HG03520 (cell line): ENCODE results near the gene IL36RN.

Experiments used
- ATAC-seq: cut with Tn5 transposase; IDR thresholded peaks from one replicate; pipeline ENCODE4 v1.9.1; 2021; ENCODE audit warnings: mild to moderate bottlenecking, moderate library complexity; ENCODE audit not compliant: unreplicated experiment

Gene IL36RN

DNA sequence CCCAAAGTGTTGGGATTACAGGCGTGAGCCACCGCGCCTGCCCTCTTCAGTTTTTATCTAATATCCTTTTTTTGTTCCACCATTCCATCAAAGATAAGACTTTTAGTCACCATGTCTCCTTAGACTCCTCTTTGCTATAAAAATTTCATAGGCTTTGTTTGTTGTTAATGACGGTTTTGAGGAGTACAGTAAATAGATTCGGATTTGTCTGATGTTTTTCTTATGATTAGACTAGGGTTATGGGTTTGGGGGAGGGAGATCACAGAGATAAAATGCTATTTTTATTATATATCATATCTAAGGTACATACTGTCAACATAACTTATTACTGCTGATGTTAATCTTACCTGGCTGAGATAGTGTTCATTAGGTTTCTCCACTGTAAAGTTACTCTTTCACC, 12.5 kb upstream of the IL36RN start:
- no peak for ATAC-seq

DNA sequence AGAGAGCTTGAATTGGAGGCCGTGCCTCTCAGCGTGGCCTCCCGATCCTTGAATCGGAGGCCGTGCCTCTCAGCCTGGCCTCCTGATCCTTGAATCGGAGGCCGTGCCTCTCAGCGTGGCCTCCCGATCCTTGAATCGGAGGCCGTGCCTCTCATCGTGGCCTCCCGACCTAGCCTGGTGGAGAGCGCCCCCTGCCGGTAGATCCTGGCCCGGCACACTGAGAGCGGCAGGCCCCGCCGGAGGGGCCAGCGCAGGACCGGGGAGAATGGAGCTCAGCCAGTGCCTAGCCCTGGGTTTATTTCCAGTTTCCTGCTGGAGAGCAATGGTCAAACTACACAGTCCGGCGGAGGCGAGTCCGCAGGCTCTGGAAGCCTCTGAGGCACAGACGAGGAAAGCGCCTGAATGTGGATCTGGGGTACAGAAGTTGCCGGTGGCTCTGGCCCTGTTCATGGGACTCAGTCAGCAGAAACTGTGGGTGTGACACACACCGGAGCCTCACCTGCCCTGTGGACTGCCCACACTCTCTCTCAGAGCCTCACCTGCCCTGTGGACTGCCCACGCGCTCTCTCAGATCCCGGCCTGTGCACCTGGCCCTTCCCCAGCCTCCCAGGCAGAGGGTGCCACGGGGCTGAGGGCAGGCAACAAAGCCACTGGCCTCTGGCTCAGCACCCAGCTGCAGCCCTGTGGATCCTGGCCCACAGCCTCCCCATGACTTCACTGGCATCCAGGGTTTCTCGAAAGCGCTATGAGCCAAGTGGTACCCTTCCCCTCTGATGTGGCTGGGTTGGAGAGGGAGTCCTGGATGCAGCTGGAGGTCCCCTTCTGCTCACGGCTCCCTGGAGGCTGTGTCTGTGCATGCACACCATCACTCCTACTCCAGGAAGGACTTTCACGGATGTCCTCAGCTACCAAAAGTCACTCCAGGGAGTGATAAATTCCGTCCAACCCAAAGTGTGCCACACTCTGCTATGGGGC, 7.8 kb upstream of the IL36RN start:
- no peak for ATAC-seq

DNA sequence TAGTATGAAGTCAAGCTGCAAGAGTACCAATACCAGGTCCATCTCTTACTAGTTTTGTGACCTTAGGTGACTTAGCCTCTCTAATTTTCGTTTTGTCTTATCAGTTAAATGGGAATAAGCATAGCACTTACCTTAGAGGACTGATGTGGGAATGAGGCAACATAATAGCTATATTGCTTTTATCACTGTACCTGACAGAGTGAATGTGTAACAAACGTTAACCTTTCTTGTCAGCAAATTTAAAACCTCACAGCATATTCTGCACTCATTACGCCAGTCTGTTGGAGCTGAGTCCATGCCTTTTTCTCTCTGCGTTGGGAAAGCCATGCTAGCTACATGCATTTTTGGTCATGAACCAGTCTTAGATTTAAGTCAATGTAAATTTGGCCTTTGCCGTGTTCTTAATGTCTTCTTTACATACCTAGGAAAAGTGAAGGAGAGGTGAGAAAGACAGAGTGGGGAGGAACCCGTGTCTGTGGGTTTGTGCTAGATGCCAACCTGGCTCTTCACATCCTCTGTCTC, 6.5 kb upstream of the IL36RN start, which contains the start of gene IL36B:
Gene IL36B, minus strand, starts transcription at position 472 of the 522 bp plus-strand sequence.
- no peak for ATAC-seq

DNA sequence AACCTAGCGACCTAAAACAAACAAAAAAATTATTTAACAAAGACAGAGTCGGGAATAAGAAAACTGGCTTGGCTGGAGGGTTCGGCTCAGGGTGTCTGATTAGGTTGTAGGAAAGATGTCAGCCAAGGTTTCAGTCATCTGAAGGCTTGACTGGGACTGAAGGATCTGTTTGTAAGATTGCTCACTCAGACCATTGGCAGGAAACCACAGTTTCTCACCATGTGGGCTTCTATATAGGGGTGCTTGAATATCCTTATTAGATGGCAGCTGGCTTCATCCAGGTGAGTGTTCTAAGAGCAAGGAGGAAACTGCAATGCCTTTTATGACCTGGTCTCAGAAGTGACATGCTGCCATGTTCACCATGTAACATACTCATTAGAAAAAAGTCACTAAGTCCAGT, 5.3 kb upstream of the IL36RN start:
- no peak for ATAC-seq

DNA sequence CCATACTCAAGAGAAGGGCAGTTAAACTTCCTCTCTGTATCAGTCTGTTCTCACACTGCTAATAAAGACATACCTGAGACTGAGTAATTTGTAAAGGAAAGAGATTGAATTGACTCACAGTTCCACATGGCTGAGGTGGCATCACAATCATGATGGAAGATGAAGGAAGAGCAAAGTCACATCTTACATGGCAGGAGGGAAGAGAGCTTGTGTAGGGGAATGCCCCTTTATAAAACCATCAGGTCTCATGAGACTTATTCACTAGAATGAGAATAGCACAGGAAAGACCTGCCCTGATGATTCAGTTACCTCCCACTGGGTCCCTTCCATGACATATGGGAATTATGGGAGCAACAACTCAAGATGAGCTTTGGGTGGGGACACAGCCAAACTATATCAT, 4.9 kb upstream of the IL36RN start:
- ATAC-seq = no peak

DNA sequence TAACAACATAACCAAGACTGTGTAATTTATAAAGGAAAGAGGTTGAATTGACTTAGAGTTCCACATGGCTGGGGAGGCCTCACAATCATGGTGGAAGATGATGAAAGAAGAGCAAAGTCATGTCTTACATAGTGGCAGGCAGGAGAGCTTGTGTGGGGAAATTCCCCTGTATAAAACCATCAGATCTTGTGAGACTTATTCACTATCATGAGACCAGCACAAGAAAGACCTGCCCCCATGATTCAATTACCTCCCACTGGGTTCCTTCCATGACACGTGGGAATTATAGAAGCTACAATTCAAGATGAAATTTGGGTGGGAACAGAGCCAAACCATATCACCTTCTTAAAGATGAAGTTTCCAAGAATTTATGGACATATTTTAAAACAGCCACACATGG, 2.5 kb upstream of the IL36RN start:
- no peak for ATAC-seq

DNA sequence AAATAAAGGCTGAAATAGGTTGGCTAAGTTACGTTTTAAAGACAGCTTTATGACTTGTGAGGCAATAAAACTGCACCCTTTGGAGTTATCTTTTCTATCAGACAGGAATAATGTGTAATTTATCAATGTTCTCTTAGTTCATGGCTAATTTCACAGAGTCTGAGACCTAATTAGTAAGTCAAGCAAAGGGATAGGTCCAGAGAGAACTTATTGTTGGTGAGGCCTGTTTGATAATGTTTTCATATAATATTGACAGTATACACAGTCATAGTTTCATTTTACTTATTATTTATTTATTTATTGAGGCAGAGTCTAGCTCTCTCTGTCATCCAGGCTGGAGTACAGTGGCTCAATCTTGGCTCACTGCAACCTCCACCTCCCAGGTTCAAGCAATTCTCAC, 1.9 kb upstream of the IL36RN start:
- no peak for ATAC-seq

DNA sequence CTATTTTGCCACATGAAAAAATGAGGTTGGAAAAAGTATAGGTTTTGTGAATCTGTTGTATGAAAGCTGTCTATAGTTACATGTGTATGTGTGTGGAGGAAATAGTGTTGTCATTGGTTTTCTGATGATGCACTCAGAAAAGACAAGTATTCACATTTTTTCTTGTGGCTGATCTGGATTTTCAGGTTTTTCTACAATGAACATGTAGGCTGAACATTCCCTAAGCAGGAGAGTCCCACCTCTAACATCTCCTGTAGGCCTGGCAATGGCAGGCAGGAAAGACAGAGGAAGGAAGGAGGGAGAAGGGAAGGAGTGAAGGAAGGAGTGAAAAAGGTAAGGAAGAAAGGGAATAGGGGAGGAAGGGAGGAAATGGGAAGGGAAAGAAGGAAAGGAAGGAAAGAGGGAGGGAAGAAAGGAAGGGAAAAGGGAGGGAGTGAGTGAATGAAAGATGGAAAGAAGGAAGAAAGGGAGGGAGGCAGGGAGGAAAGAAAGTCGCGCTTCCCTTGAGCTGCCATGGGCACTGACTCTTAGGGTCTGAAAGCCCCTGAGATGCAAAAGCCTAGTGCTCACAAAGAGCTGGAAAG, 495 bp upstream of the IL36RN start:
- ATAC-seq = no peak

DNA sequence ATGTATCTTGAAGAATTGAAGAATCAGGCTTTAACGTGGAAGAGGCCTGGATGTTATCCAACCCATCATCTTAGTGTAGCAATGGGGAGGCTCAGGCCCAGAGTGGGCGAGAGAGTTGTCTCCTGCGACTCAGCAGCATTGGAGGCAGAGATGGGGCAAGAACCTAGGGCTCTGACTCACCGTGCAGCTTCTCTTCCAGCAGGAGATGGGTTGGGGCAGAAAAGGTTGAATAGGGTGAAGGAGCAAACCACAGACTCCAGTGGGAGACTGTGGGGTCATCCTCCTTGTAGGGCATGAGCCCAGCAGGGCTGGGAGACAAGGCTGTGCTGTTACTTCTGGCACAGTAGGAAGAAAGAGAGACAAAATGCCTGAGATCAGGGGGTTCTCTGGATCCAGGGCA, 1.4 kb downstream of the IL36RN start:
- no peak for ATAC-seq

DNA sequence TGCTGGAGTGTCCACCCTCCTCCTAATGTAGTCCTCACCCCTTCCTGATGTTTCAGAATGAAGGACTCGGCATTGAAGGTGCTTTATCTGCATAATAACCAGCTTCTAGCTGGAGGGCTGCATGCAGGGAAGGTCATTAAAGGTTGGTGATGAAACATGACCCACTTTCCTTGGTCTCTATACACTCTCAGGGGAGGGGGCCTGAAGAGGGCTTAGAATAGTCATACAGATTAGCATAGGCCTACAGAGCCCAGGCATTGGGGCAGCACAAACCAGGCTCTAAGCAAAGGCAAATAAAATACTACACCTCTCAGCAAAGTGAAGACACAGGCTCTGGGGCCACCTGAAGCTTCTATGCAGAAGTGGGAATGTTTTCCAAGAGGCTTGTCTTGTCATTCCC, 1.8 kb downstream of the IL36RN start:
- no peak for ATAC-seq

DNA sequence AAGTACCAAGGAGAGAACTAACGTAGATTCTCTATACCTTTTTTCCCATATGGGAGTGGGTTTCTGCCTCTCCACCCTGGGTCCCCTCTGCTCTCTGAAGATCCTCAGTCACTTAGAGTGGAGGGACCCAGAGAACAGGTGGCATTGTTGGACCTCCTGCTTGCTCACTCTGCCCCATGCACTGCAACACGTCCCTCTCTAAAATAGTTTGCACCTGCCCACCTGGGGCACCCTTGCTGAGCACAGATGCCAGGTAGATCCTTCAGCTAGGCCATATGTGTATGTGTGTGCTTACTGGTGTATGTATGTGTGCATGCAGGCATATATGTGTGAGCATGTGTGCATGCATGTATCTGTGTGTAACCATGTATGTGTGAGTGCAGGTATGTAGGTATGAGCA, 2.2 kb downstream of the IL36RN start:
- ATAC-seq = no peak

DNA sequence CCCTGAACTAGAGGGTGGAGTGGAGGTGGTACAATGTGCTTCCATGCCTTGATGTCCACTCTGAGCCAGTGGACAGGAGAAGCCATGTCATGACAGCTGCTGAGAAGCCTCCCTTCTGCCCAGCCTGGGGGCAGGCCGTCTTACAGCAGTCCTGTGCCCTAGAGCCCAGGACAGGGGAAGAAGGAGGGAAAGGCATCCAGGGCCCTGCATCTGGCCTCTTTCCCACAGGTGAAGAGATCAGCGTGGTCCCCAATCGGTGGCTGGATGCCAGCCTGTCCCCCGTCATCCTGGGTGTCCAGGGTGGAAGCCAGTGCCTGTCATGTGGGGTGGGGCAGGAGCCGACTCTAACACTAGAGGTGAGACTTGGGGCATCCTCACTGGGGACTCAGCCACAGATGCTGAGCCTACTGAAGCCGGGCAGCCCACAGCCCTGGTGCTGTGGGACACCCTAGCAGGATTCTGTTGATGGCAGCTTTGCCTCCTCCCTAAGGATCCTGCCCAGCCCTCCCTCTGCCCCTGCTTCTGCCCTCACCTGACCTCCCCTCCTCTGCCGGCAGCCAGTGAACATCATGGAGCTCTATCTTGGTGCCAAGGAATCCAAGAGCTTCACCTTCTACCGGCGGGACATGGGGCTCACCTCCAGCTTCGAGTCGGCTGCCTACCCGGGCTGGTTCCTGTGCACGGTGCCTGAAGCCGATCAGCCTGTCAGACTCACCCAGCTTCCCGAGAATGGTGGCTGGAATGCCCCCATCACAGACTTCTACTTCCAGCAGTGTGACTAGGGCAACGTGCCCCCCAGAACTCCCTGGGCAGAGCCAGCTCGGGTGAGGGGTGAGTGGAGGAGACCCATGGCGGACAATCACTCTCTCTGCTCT, 3.1 kb downstream of the IL36RN start:
- no peak for ATAC-seq

DNA sequence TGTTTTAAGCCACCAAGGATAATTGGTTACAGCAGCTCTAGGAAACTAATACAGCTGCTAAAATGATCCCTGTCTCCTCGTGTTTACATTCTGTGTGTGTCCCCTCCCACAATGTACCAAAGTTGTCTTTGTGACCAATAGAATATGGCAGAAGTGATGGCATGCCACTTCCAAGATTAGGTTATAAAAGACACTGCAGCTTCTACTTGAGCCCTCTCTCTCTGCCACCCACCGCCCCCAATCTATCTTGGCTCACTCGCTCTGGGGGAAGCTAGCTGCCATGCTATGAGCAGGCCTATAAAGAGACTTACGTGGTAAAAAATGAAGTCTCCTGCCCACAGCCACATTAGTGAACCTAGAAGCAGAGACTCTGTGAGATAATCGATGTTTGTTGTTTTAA, 5.3 kb downstream of the IL36RN start:
- no peak for ATAC-seq

DNA sequence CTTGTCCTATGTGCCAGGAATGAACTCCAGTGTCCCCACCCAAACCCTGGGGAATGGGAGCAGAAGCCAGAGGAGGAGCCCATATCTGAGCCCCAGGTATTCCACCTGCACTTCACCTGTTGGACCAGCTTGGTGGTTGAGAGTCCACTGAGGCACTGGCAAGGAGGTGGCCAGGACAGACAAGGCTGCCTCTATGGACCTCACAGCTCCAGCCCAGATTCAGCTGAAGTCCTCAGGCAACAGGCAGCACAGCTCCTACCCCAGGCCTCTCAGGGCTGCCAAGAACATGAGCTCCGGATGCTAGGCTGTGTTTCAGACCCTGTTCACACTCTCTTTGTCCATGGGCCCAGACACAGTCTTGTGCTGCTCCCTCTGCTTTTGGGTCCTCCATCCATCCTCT, 5.9 kb downstream of the IL36RN start:
- no peak for ATAC-seq

DNA sequence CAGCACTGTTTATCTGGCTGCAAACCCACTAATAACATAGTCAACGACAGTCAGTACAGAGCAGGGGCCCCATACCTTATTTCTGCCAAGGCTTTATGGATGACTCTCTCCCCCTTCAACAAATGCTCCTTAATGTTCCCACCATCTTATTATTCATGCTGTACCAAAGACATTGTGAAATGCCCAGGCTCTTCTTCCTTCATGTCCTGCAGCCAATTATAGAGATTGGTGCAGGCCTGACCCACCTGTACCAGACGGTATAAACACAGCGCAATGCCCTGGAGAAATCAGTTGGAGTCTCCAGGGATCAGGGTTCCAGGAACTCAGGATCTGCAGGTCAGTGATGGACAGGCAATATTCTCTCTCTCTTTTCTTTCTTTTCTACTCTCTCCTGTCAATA, 8.7 kb downstream of the IL36RN start, which contains the start of gene IL1F10:
Gene IL1F10, plus strand, starts transcription at position 290 of the 400 bp plus-strand sequence. CDS start 4,769 bp downstream, outside the sequence.
- no peak for ATAC-seq

DNA sequence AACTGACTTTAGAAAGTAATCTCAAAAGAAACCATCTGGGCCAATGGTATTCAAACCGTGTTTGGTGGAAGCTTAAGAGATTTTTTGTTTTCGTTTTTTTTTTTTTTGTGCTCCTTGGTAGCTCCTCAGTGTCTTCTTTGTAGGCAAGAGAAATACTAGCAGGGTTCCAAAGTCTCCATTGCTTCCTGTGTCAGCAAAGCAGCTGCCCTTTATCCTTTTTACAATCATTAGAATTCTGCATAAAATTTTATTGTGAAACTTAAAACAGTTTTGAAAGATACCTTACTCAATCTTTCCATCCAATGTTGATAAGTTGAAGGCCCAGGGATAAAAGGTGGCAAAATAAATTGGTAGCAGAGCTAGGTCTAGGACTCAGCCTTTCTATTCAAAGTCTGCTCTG, 9.3 kb downstream of the IL36RN start:
- no peak for ATAC-seq

DNA sequence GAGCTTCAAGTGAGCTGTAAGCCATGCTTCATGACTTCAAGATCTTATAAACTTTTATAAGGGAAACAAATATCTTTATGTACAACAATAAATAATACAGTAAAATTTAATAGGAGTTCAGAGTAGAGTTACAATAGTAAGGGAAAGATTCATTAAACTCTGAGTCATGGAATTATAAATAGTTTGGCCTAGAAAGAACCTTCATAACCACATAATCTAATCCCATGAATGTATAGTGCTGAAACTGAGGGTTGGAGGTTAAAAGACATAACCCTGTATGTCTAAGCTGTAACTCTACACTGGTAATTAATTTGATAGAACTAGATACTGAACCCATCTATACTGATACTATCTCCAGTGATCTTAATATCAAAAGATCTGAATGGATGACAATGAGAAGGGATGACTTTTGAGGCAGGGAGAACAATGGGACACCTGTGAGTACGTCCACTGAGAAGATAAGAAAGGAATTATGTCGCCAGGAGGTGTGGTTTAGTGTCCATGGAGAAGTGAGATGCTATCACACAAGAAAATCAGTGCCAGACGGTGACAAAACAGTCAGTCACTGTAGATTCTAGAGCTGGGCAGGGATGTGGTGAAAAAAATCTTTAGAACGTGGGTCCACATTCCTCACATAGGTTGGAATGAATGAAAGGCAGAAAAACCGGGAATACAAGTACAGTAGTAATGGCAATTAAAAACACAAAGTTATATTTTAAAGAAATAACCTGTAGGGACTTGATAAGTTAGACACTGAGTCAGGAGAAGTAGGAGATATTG, 9.9 kb downstream of the IL36RN start:
- no peak for ATAC-seq

DNA sequence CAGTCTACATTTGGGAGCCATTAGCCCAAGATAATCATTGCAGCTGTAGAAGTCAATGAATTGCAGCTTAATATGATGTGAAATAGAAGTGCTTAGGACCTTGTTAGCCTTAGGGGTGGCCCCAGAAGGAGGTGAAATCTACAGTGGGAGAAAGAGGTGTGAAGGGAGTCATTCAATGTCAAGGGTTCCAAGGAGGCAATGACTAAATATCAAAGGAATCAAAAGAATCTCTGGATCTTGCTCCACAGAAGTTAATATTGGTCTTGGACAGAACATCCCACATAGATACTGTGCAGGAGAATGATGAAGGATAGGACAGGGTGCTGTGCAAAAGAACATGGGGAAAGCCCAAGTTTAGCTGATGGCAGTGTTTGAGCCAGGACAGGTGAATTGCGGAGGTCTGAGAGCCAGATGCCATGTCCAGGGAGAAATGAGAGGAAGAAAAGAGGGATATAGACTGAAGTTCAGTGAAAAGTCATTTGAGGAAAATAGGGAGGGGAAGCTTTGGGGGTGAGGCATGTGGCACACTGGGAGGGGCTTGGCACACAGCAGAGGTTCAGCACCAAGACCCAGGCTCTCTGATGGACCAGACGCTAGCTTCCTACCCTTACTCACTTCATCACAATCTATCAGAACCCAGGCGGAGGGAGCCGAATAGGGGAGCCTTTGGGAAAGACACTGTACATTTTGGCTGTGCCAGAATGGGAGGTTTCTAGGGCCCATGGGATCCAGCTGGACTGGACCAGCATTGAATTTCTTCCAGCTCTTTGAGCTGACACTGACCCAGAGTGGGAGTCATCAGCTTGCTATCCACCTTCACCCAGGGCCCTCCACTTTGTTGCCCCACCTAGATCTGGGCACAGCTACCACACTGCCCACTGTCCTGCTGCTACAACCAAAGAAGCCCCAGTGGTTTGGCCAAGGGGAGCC, 10.9 kb downstream of the IL36RN start:
- no peak for ATAC-seq

DNA sequence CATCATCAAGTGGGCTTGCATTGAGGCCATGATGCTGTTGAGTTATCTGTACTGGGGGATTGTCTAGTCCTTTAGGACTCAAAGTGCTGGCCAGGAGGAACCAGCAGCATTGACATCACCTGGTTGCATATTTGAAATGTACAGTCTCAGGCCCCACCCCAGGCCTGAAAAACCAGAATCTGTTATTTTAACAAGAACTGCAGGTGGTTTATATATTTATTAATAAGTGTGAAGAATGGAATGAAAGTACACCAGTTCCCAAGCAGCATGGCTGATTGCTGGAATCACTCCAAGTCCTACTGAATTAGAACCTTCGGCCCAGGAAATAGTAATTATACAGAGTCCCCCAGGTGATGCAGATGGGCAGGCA, 11.6 kb downstream of the IL36RN start:
- ATAC-seq = no peak
